Psoas muscle (tissue), 8 donors: ENCODE results near the gene MED22. TPM values are rescaled to one million over a fixed set of nuclear protein-coding genes. Genes with fewer than 3 reads are reported as not detected.
A peak's percentile ranks its signal among the peaks of the same experiment; 100 is the strongest.

Experiments
- ATAC-seq, 4 donors: fragments of 200-7000 bp; cut with Tn5 transposase; one replicate each; pipeline ENCODE4 v1.9.1; 2020; ENCODE audit warnings: moderate library complexity in 3 of 4, mild to moderate bottlenecking in 2 of 4
- DNase-seq, 2 donors: peaks; one replicate each; pipeline ENCODE4 v3.0.0-alpha.2; 2020
- H3K27ac ChIP-seq: fragments of 200-600 bp; one replicate; pipeline ENCODE4 v1.8.0; 2022
- H3K27me3 ChIP-seq, 3 donors: fragments of 200-600 bp in 1 of 3; one replicate each; pipeline versions ENCODE4 v1.6.1 to v1.8.0; 2013 to 2022; ENCODE audit warnings: low read length in 2 of 3, mild to moderate bottlenecking in 2 of 3, moderate library complexity in 1 of 3; ENCODE audit not compliant: insufficient read depth in 3 of 3
- H3K36me3 ChIP-seq, 2 donors: fragments of 200-600 bp in 1 of 2; one replicate each; pipeline versions ENCODE4 v1.6.1 to v1.8.0; 2013 to 2022; ENCODE audit warnings: low read depth in 1 of 2, mild to moderate bottlenecking in 1 of 2, moderate library complexity in 1 of 2; ENCODE audit not compliant: insufficient read depth in 1 of 2
- H3K4me1 ChIP-seq: fragments of 200-600 bp; one replicate; pipeline ENCODE4 v1.8.0; 2022
- H3K4me3 ChIP-seq: fragments of 200-600 bp; one replicate; pipeline ENCODE4 v1.8.0; 2022; ENCODE audit warnings: mild to moderate bottlenecking
- H3K9me3 ChIP-seq: fragments of 200-600 bp; one replicate; pipeline ENCODE4 v1.8.0; 2022
- CTCF ChIP-seq: fragments of 200-600 bp; IDR thresholded peaks from one replicate; pipeline ENCODE4 v1.8.0; 2022; ENCODE audit warnings: antibody characterized with exemption
- WGBS, 3 donors: extraction: QIAGEN DNeasy Blood & Tissue Kit; methylation state at CpG; one replicate each; pipeline versions ENCODE4 v1.1.6 to v1.1.7; 2013; 5-methylcytosine and 5-hydroxymethylcytosine counted together
- intact Hi-C, 2 donors: fragments of 100-400 bp; cut with DNase I; formaldehyde crosslinking; loops; one replicate each; pipeline versions ENCODE4 v1.11.0 to v1.14.2; 2022
- polyA plus RNA-seq, 3 donors: library from polyadenylated mRNA; stranded (reverse); fragments of 200-250 nt; gene quantifications; one replicate each; pipeline ENCODE4 v1.2.3, GENCODE V29; 2013
- total RNA-seq, 4 donors: library from RNA; stranded (reverse); fragmentation: NEBNext Ultra II Directional in 2 of 4; extraction: Animal tissue kit (Norgen Biotek cat#: 25700) in 2 of 4; gene quantifications; one replicate each; pipeline versions ENCODE4 v1.2.1 to v1.2.4, GENCODE V29; 2021 to 2023
- donor health status: healthy with polysubstance abuse.
- donor health status: DM: no; HTN: no; CAD: no; lungs with moderate emphysema.
- donor health status: Bipolar disorder and iron deficiency.
- donor health status: healthy.
- donor health status: DM: yes; HTN: yes; CAD: no.
- donor health status: DM: no; HTN: no; CAD: no.
- donor health status: DM: no; HTN: no; CAD: no.
- donor health status: DM: yes; HTN: yes; CAD: no.

The MED22 gene
- total and polyA plus RNA-seq, 7 donors = 7.5 to 43.5 (median 14.4) TPM

- Histone ChIP-seq H3K4me1 (peaks cover 11% of the 10 kb centered on the region), H3K9me3 (no peaks in the 10 kb centered on the region), H3K4me3 (no peak overlapping the region), H3K36me3 (peaks cover 8 to 58% of the 10 kb centered on the region in 2 donors), H3K27me3 (no peaks in the 10 kb centered on the region), H3K27ac (no peak overlapping the region)
- ATAC-seq (no peak), DNase-seq (peak in 1 of 2 donors; percentile 34)
- TF ChIP-seq CTCF = no peak
- WGBS, 3 donors = 87 to 97% (median 89%) methylated on average over 9 to 10 of the region's 10 CpGs
- intact Hi-C loops = loop anchor here (5.0 to 10.0 kb wide), 3 partner anchors 144 to 289 kb away; partner anchors contain the start of gene SLC2A6 (in 1 of the 2)
Observed at GRCh38 chr9:133333566-133333965, 14.4 kb downstream of the MED22 start.

- peaks cover 8 to 57% of the 10 kb centered on the region in 2 donors for H3K36me3 ChIP-seq
- no peak for TF ChIP-seq CTCF
- ATAC-seq = no peak
Observed at GRCh38 chr9:133333011-133333410, 14.9 kb downstream of the MED22 start.

GRCh38 chr9:133332381-133332730 is 15.6 kb downstream of the MED22 start:
- DNase-seq = peak in 1 of 2 donors; percentile 42
- intact Hi-C loops = loop anchor here (5.0 to 10.0 kb wide), 3 partner anchors 145 to 288 kb away; partner anchors contain the start of gene SLC2A6 (in 1 of the 2)
- Histone ChIP-seq H3K27me3 (no peaks in the 10 kb centered on the region), H3K4me3 (no peak overlapping the region), H3K27ac (no peak overlapping the region), H3K36me3 (peaks cover 8 to 57% of the 10 kb centered on the region in 2 donors), H3K4me1 (peaks cover 11% of the 10 kb centered on the region), H3K9me3 (no peaks in the 10 kb centered on the region)
- no peak for ATAC-seq
- no peak for TF ChIP-seq CTCF
- 85 to 93% (median 90%) methylated on average over 20 of the region's 20 CpGs for WGBS, 3 donors

More at GRCh38 chr9:133333011-133333410, 14.9 kb downstream of the MED22 start:
- H3K27me3 ChIP-seq = no peaks in the 10 kb centered on the region
- whole genome bisulfite sequencing, 3 donors = 86 to 87% (median 86%) methylated on average over 11 of the region's 11 CpGs
- no peak for DNase-seq
- no peak overlapping the region for H3K4me3 ChIP-seq
- H3K4me1 ChIP-seq = peaks cover 11% of the 10 kb centered on the region
- H3K9me3 ChIP-seq = no peaks in the 10 kb centered on the region
- intact Hi-C loops = loop anchor here (5.0 to 10.0 kb wide), 3 partner anchors 144 to 288 kb away; partner anchors contain the start of gene SLC2A6 (in 1 of the 2)
- no peak overlapping the region for H3K27ac ChIP-seq

- Histone ChIP-seq H3K4me3 (no peak overlapping the region), H3K4me1 (peaks cover 11% of the 10 kb centered on the region), H3K36me3 (peaks cover 8 to 57% of the 10 kb centered on the region in 2 donors), H3K27ac (no peak overlapping the region), H3K27me3 (no peaks in the 10 kb centered on the region), H3K9me3 (no peaks in the 10 kb centered on the region)
- ATAC-seq (no peak), DNase-seq (peak in 1 of 2 donors; percentile 44)
- TF ChIP-seq CTCF = no peak
- 94 to 97% (median 94%) methylated on average over 53 to 57 of the region's 57 CpGs for WGBS, 3 donors
- intact Hi-C loops = loop anchor here (5.0 to 10.0 kb wide), 3 partner anchors 145 to 287 kb away; partner anchors contain the start of gene SLC2A6 (in 1 of the 2)
Observed at GRCh38 chr9:133331641-133332380, 16.1 kb downstream of the MED22 start.
